ENCODE measurements around the gene PBXIP1.
"Not testable (repeated sequence)": the region's sequence is repeated elsewhere in the genome, so short reads cannot be mapped to it uniquely, and the experiment has no call there.

The PBXIP1 gene

GRCh38 chr1:154912755-154913154 is 43.1 kb downstream of the PBXIP1 start:
- H3K9ac ChIP-seq (ENCODE audit: low read depth in 1 of 2, low read length in 2 of 2) = no peak overlapping the region
- no peak overlapping the region for H3K27ac ChIP-seq (ENCODE audit: low read depth in 2 of 2, low read length in 2 of 2)
- no peak overlapping the region for H3K4me3 ChIP-seq (ENCODE audit: low read length in 2 of 2)
- no peaks in the 10 kb centered on the region for H3K4me1 ChIP-seq (ENCODE audit: control insufficient read depth in 2 of 2, insufficient read depth in 2 of 2, low read length in 2 of 2)
- no peaks in the 10 kb centered on the region for H3K36me3 ChIP-seq (ENCODE audit: control insufficient read depth in 2 of 2, insufficient read depth in 2 of 2, low read length in 2 of 2)
- H3K9me3 ChIP-seq (ENCODE audit: control insufficient read depth in 2 of 2, low read length in 2 of 2) = no peaks in the 10 kb centered on the region
- no peaks in the 10 kb centered on the region for H3K27me3 ChIP-seq (ENCODE audit: control insufficient read depth in 2 of 2, insufficient read depth in 2 of 2, low read length in 2 of 2)

- Histone ChIP-seq H3K4me1 (ENCODE audit: control insufficient read depth in 2 of 2, insufficient read depth in 2 of 2, low read length in 2 of 2) (no peaks in the 10 kb centered on the region), H3K9ac (ENCODE audit: low read depth in 1 of 2, low read length in 2 of 2) (no peak overlapping the region), H3K27ac (ENCODE audit: low read depth in 2 of 2, low read length in 2 of 2) (no peak overlapping the region), H3K4me3 (ENCODE audit: low read length in 2 of 2) (no peak overlapping the region), H3K36me3 (ENCODE audit: control insufficient read depth in 2 of 2, insufficient read depth in 2 of 2, low read length in 2 of 2) (no peaks in the 10 kb centered on the region), H3K9me3 (ENCODE audit: control insufficient read depth in 2 of 2, low read length in 2 of 2) (no peaks in the 10 kb centered on the region), H3K27me3 (ENCODE audit: control insufficient read depth in 2 of 2, insufficient read depth in 2 of 2, low read length in 2 of 2) (no peaks in the 10 kb centered on the region)
Measured at GRCh38 chr1:154911691-154912550, 44.0 kb downstream of the PBXIP1 start.

GRCh38 chr1:154910851-154911250 is 45.0 kb downstream of the PBXIP1 start:
- H3K4me1 ChIP-seq (ENCODE audit: control insufficient read depth in 2 of 2, insufficient read depth in 2 of 2, low read length in 2 of 2) = no peaks in the 10 kb centered on the region
- H3K27ac ChIP-seq (ENCODE audit: low read depth in 2 of 2, low read length in 2 of 2) = no peak overlapping the region
- no peaks in the 10 kb centered on the region for H3K9me3 ChIP-seq (ENCODE audit: control insufficient read depth in 2 of 2, low read length in 2 of 2)
- no peaks in the 10 kb centered on the region for H3K36me3 ChIP-seq (ENCODE audit: control insufficient read depth in 2 of 2, insufficient read depth in 2 of 2, low read length in 2 of 2)
- no peak overlapping the region for H3K9ac ChIP-seq (ENCODE audit: low read depth in 1 of 2, low read length in 2 of 2)
- no peaks in the 10 kb centered on the region for H3K27me3 ChIP-seq (ENCODE audit: control insufficient read depth in 2 of 2, insufficient read depth in 2 of 2, low read length in 2 of 2)
- H3K4me3 ChIP-seq (ENCODE audit: low read length in 2 of 2) = no peak overlapping the region

GRCh38 chr1:154908937-154909336 is 47.0 kb downstream of the PBXIP1 start:
- Histone ChIP-seq H3K27ac (ENCODE audit: low read depth in 2 of 2, low read length in 2 of 2) (no peak overlapping the region), H3K4me1 (ENCODE audit: control insufficient read depth in 2 of 2, insufficient read depth in 2 of 2, low read length in 2 of 2) (no peaks in the 10 kb centered on the region), H3K9ac (ENCODE audit: low read depth in 1 of 2, low read length in 2 of 2) (no peak overlapping the region), H3K27me3 (ENCODE audit: control insufficient read depth in 2 of 2, insufficient read depth in 2 of 2, low read length in 2 of 2) (no peaks in the 10 kb centered on the region), H3K4me3 (ENCODE audit: low read length in 2 of 2) (no peak overlapping the region), H3K36me3 (ENCODE audit: control insufficient read depth in 2 of 2, insufficient read depth in 2 of 2, low read length in 2 of 2) (no peaks in the 10 kb centered on the region), H3K9me3 (ENCODE audit: control insufficient read depth in 2 of 2, low read length in 2 of 2) (no peaks in the 10 kb centered on the region)

- not testable (repeated sequence) for H3K4me3 ChIP-seq (ENCODE audit: low read length in 2 of 2); H3K4me1 ChIP-seq (ENCODE audit: control insufficient read depth in 2 of 2, insufficient read depth in 2 of 2, low read length in 2 of 2); H3K36me3 ChIP-seq (ENCODE audit: control insufficient read depth in 2 of 2, insufficient read depth in 2 of 2, low read length in 2 of 2); H3K9me3 ChIP-seq (ENCODE audit: control insufficient read depth in 2 of 2, low read length in 2 of 2); H3K27ac ChIP-seq (ENCODE audit: low read depth in 2 of 2, low read length in 2 of 2); H3K27me3 ChIP-seq (ENCODE audit: control insufficient read depth in 2 of 2, insufficient read depth in 2 of 2, low read length in 2 of 2); H3K9ac ChIP-seq (ENCODE audit: low read depth in 1 of 2, low read length in 2 of 2)
Measured at GRCh38 chr1:154908129-154908528, 47.8 kb downstream of the PBXIP1 start.

GRCh38 chr1:154906621-154907081 is 49.2 kb downstream of the PBXIP1 start:
- H3K9ac ChIP-seq (ENCODE audit: low read depth in 1 of 2, low read length in 2 of 2) = no peak overlapping the region

GRCh38 chr1:154902938-154903566 is 52.8 kb downstream of the PBXIP1 start:
- no peaks in the 10 kb centered on the region for H3K4me1 ChIP-seq (ENCODE audit: control insufficient read depth in 2 of 2, insufficient read depth in 2 of 2, low read length in 2 of 2)
- H3K9ac ChIP-seq (ENCODE audit: low read depth in 1 of 2, low read length in 2 of 2) = no peak overlapping the region
- H3K27me3 ChIP-seq (ENCODE audit: control insufficient read depth in 2 of 2, insufficient read depth in 2 of 2, low read length in 2 of 2) = no peaks in the 10 kb centered on the region
- H3K36me3 ChIP-seq (ENCODE audit: control insufficient read depth in 2 of 2, insufficient read depth in 2 of 2, low read length in 2 of 2) = no peaks in the 10 kb centered on the region
- H3K4me3 ChIP-seq (ENCODE audit: low read length in 2 of 2) = no peak overlapping the region
- no peaks in the 10 kb centered on the region for H3K9me3 ChIP-seq (ENCODE audit: control insufficient read depth in 2 of 2, low read length in 2 of 2)
- no peak overlapping the region for H3K27ac ChIP-seq (ENCODE audit: low read depth in 2 of 2, low read length in 2 of 2)

More at GRCh38 chr1:154906621-154907081, 49.2 kb downstream of the PBXIP1 start:
- H3K4me1 ChIP-seq (ENCODE audit: control insufficient read depth in 2 of 2, insufficient read depth in 2 of 2, low read length in 2 of 2) = no peaks in the 10 kb centered on the region
- H3K9me3 ChIP-seq (ENCODE audit: control insufficient read depth in 2 of 2, low read length in 2 of 2) = no peaks in the 10 kb centered on the region
- no peak overlapping the region for H3K4me3 ChIP-seq (ENCODE audit: low read length in 2 of 2)
- H3K27ac ChIP-seq (ENCODE audit: low read depth in 2 of 2, low read length in 2 of 2) = no peak overlapping the region
- H3K27me3 ChIP-seq (ENCODE audit: control insufficient read depth in 2 of 2, insufficient read depth in 2 of 2, low read length in 2 of 2) = no peaks in the 10 kb centered on the region
- no peaks in the 10 kb centered on the region for H3K36me3 ChIP-seq (ENCODE audit: control insufficient read depth in 2 of 2, insufficient read depth in 2 of 2, low read length in 2 of 2)

GRCh38 chr1:154901591-154901990 is 54.3 kb downstream of the PBXIP1 start:
- no peaks in the 10 kb centered on the region for H3K27me3 ChIP-seq (ENCODE audit: control insufficient read depth in 2 of 2, insufficient read depth in 2 of 2, low read length in 2 of 2)
- no peak overlapping the region for H3K9ac ChIP-seq (ENCODE audit: low read depth in 1 of 2, low read length in 2 of 2)
- no peak overlapping the region for H3K27ac ChIP-seq (ENCODE audit: low read depth in 2 of 2, low read length in 2 of 2)
- H3K36me3 ChIP-seq (ENCODE audit: control insufficient read depth in 2 of 2, insufficient read depth in 2 of 2, low read length in 2 of 2) = no peaks in the 10 kb centered on the region
- no peaks in the 10 kb centered on the region for H3K4me1 ChIP-seq (ENCODE audit: control insufficient read depth in 2 of 2, insufficient read depth in 2 of 2, low read length in 2 of 2)
- H3K9me3 ChIP-seq (ENCODE audit: control insufficient read depth in 2 of 2, low read length in 2 of 2) = no peaks in the 10 kb centered on the region
- H3K4me3 ChIP-seq (ENCODE audit: low read length in 2 of 2) = no peak overlapping the region

- Histone ChIP-seq H3K27ac (ENCODE audit: low read depth in 2 of 2, low read length in 2 of 2) (no peak overlapping the region), H3K4me1 (ENCODE audit: control insufficient read depth in 2 of 2, insufficient read depth in 2 of 2, low read length in 2 of 2) (no peaks in the 10 kb centered on the region), H3K9ac (ENCODE audit: low read depth in 1 of 2, low read length in 2 of 2) (no peak overlapping the region), H3K36me3 (ENCODE audit: control insufficient read depth in 2 of 2, insufficient read depth in 2 of 2, low read length in 2 of 2) (no peaks in the 10 kb centered on the region), H3K9me3 (ENCODE audit: control insufficient read depth in 2 of 2, low read length in 2 of 2) (no peaks in the 10 kb centered on the region), H3K27me3 (ENCODE audit: control insufficient read depth in 2 of 2, insufficient read depth in 2 of 2, low read length in 2 of 2) (no peaks in the 10 kb centered on the region), H3K4me3 (ENCODE audit: low read length in 2 of 2) (no peak overlapping the region)
Measured at GRCh38 chr1:154899041-154899440, 56.9 kb downstream of the PBXIP1 start.

GRCh38 chr1:154896771-154897286 is 59.1 kb downstream of the PBXIP1 start:
- Histone ChIP-seq H3K9me3 (ENCODE audit: control insufficient read depth in 2 of 2, low read length in 2 of 2) (no peaks in the 10 kb centered on the region), H3K27me3 (ENCODE audit: control insufficient read depth in 2 of 2, insufficient read depth in 2 of 2, low read length in 2 of 2) (no peaks in the 10 kb centered on the region), H3K4me3 (ENCODE audit: low read length in 2 of 2) (no peak overlapping the region), H3K9ac (ENCODE audit: low read depth in 1 of 2, low read length in 2 of 2) (no peak overlapping the region), H3K27ac (ENCODE audit: low read depth in 2 of 2, low read length in 2 of 2) (no peak overlapping the region), H3K4me1 (ENCODE audit: control insufficient read depth in 2 of 2, insufficient read depth in 2 of 2, low read length in 2 of 2) (no peaks in the 10 kb centered on the region), H3K36me3 (ENCODE audit: control insufficient read depth in 2 of 2, insufficient read depth in 2 of 2, low read length in 2 of 2) (no peaks in the 10 kb centered on the region)
